ENCODE results near the gene OCIAD1. TPM values are rescaled to one million over a fixed set of nuclear protein-coding genes. Genes with fewer than 3 reads are reported as not detected.
"Not testable (repeated sequence)": the region's sequence is repeated elsewhere in the genome, so short reads cannot be mapped to it uniquely, and the experiment has no call there.

The OCIAD1 gene
- polyA plus RNA-seq, 10 donors = 180 to 262 (median 211) TPM

- no peak for DNase-seq
Observed at GRCh38 chr4:48879561-48880442, 48.9 kb downstream of the OCIAD1 start.

- DNase-seq = not testable (repeated sequence)
Observed at GRCh38 chr4:48881646-48882045, 50.8 kb downstream of the OCIAD1 start.

- not testable (repeated sequence) for DNase-seq
Observed at GRCh38 chr4:48889750-48890149, 58.9 kb downstream of the OCIAD1 start.

GRCh38 chr4:48891028-48891619, 60.2 kb downstream of the OCIAD1 start:
- DNase-seq = no peak

- DNase-seq = no peak
Observed at GRCh38 chr4:48896845-48897244, 66.0 kb downstream of the OCIAD1 start.

- no peak for DNase-seq
Observed at GRCh38 chr4:48898733-48899431, 68.0 kb downstream of the OCIAD1 start.

- DNase-seq = no peak
Observed at GRCh38 chr4:48899432-48899749, 68.5 kb downstream of the OCIAD1 start.

GRCh38 chr4:48899950-48900349, 69.1 kb downstream of the OCIAD1 start:
- DNase-seq = no peak

- DNase-seq = no peak
Observed at GRCh38 chr4:48901196-48901595, 70.3 kb downstream of the OCIAD1 start.

- no peak for DNase-seq
Observed at GRCh38 chr4:48902266-48902665, 71.4 kb downstream of the OCIAD1 start.

- DNase-seq = no peak
Observed at GRCh38 chr4:48904101-48904500, 73.2 kb downstream of the OCIAD1 start.

GRCh38 chr4:48904541-48905142, 73.8 kb downstream of the OCIAD1 start:
- no peak for DNase-seq

GRCh38 chr4:48905363-48906015, 74.6 kb downstream of the OCIAD1 start:
- no peak for DNase-seq

- DNase-seq = peak; percentile 17 to 58 (median 25)
Observed at GRCh38 chr4:48906206-48907173, 75.6 kb downstream of the OCIAD1 start, which contains the start of gene OCIAD2. TSS of gene OCIAD2 (minus strand) at chr4:48906774. CDS start at chr4:48904549, 2,225 bp downstream.

- DNase-seq = no peak
Observed at GRCh38 chr4:48907706-48908477, 77.0 kb downstream of the OCIAD1 start.

- no peak for DNase-seq
Observed at GRCh38 chr4:48908687-48909086, 77.8 kb downstream of the OCIAD1 start.

GRCh38 chr4:48909697-48910096, 78.8 kb downstream of the OCIAD1 start:
- DNase-seq = peak in 1 of 3 donors; percentile 89

GRCh38 chr4:48910511-48910910, 79.6 kb downstream of the OCIAD1 start:
- DNase-seq = no peak

Data from muscle of back (tissue), 11 donors.